IMR-90 (cell line): ENCODE data around the gene COL23A1. TPM values are rescaled to one million over a fixed set of nuclear protein-coding genes. Genes with fewer than 3 reads are reported as not detected.

Source experiments
- ATAC-seq: fragments of 200-7000 bp; cut with Tn5 transposase; 2 replicates; pipeline ENCODE4 v1.9.1; 2020; ENCODE audit warnings: low read depth, mild to moderate bottlenecking, moderate library complexity
- BruUV-seq: library from RNA; stranded (reverse); fragments of 400-500 nt; replicated peaks from 2 replicates; lab custom pipeline; 2021; lab: Mats Ljungman, UMichigan
- CTCF ChIA-PET: fragments of 300-600 bp; formaldehyde crosslinking; extraction: SDS; loops from one replicate; lab custom pipeline; 2021; ENCODE audit warnings: antibody characterized with exemption; lab: Yijun Ruan, JAX
- POLR2A ChIA-PET: fragments of 300-600 bp; sonication (Branson Sonifier 250); formaldehyde crosslinking; loops from one replicate; lab custom pipeline; 2022; ENCODE audit warnings: antibody characterized with exemption; ENCODE audit not compliant: unreplicated experiment; lab: Charles Lee
- DNase-seq: peaks from one replicate; pipeline ENCODE4 v3.0.0; 2013
- H2AFZ ChIP-seq: replicated peaks from 2 replicates; pipeline ENCODE3; 2013; ENCODE audit warnings: low read length, mild to moderate bottlenecking; ENCODE audit not compliant: poor library complexity
- H2AK5ac ChIP-seq: 2 replicates; pipeline ENCODE4 v1.6.1; 2013; ENCODE audit warnings: low read depth, low read length, inconsistent platforms
- H2AK9ac ChIP-seq: replicated peaks from 2 replicates; pipeline ENCODE3; 2013; ENCODE audit warnings: mild to moderate bottlenecking, low read depth, low read length, moderate library complexity; ENCODE audit not compliant: poor library complexity
- H2BK120ac ChIP-seq: 2 replicates; pipeline ENCODE4 v1.6.1; 2013; ENCODE audit warnings: low read depth, low read length, inconsistent platforms
- H2BK15ac ChIP-seq: 3 replicates; pipeline ENCODE4 v1.6.1; 2013; ENCODE audit warnings: low read depth, low read length, inconsistent platforms
- H2BK20ac ChIP-seq: 2 replicates; pipeline ENCODE4 v1.6.1; 2013; ENCODE audit warnings: low read depth, mild to moderate bottlenecking, inconsistent platforms, low read length, moderate library complexity
- H2BK5ac ChIP-seq: 2 replicates; pipeline ENCODE4 v1.6.1; 2013; ENCODE audit warnings: mild to moderate bottlenecking, low read depth, low read length, inconsistent platforms; ENCODE audit not compliant: poor library complexity, severe bottlenecking
- H3K14ac ChIP-seq: replicated peaks from 2 replicates; pipeline ENCODE4 v1.6.1; 2013; ENCODE audit warnings: low read depth, low read length, inconsistent platforms
- H3K18ac ChIP-seq: 2 replicates; pipeline ENCODE4 v1.6.1; 2013; ENCODE audit warnings: low read depth, low read length, control low read depth
- H3K23ac ChIP-seq: 2 replicates; pipeline ENCODE4 v1.6.1; 2013; ENCODE audit warnings: low read depth, low read length, inconsistent platforms
- H3K27ac ChIP-seq: 2 replicates; pipeline ENCODE4 v1.5.1; 2013; ENCODE audit warnings: mild to moderate bottlenecking, control low read depth, low read length; ENCODE audit not compliant: insufficient read depth
- H3K27me3 ChIP-seq: 2 replicates; pipeline ENCODE4 v1.6.1; 2013; ENCODE audit warnings: low read length; ENCODE audit not compliant: control insufficient read depth, insufficient read depth
- H3K36me3 ChIP-seq: 2 replicates; pipeline ENCODE4 v1.6.1; 2013; ENCODE audit warnings: low read length, mixed read lengths; ENCODE audit not compliant: control insufficient read depth, insufficient read depth
- H3K4ac ChIP-seq: 2 replicates; pipeline ENCODE4 v1.6.1; 2013; ENCODE audit warnings: low read depth, low read length, inconsistent platforms
- H3K4me1 ChIP-seq: 2 replicates; pipeline ENCODE4 v1.6.1; 2013; ENCODE audit warnings: low read length, mixed read lengths; ENCODE audit not compliant: control insufficient read depth, insufficient read depth
- H3K4me2 ChIP-seq: 2 replicates; pipeline ENCODE4 v1.6.1; 2013; ENCODE audit warnings: low read depth, mild to moderate bottlenecking, control low read depth, low read length, moderate library complexity
- H3K4me3 ChIP-seq: 2 replicates; pipeline ENCODE4 v1.5.1; 2013; ENCODE audit warnings: low read depth, mild to moderate bottlenecking, control low read depth, low read length, moderate library complexity; ENCODE audit not compliant: insufficient read depth
- H3K56ac ChIP-seq: 2 replicates; pipeline ENCODE4 v1.6.1; 2013; ENCODE audit warnings: low read length, inconsistent platforms; ENCODE audit not compliant: insufficient read depth; ENCODE audit errors: extremely low read depth
- H3K79me1 ChIP-seq, 2 experiments: 2 replicates each; pipeline ENCODE4 v1.6.1; 2013; ENCODE audit warnings: low read length in 2 of 2, inconsistent platforms in 1 of 2, low read depth in 1 of 2
- H3K9ac ChIP-seq: 2 replicates; pipeline ENCODE4 v1.6.1; 2013; ENCODE audit warnings: low read depth, low read length, control low read depth
- H3K9me1 ChIP-seq: 2 replicates; pipeline ENCODE4 v1.6.1; 2013; ENCODE audit warnings: low read length, inconsistent platforms; ENCODE audit not compliant: insufficient read depth
- H3K9me3 ChIP-seq: 2 replicates; pipeline ENCODE4 v1.6.1; 2013; ENCODE audit warnings: low read length; ENCODE audit not compliant: control insufficient read depth, insufficient read depth
- H4K20me1 ChIP-seq: 2 replicates; pipeline ENCODE4 v1.6.1; 2013; ENCODE audit warnings: low read length, inconsistent platforms; ENCODE audit not compliant: insufficient read depth
- H4K5ac ChIP-seq: 2 replicates; pipeline ENCODE4 v1.6.1; 2013; ENCODE audit warnings: mild to moderate bottlenecking, low read depth, low read length, control low read depth
- H4K8ac ChIP-seq, 2 experiments: 2 replicates each; pipeline ENCODE4 v1.6.1; 2013; ENCODE audit warnings: low read depth in 2 of 2, low read length in 2 of 2, control low read depth in 1 of 2, inconsistent platforms in 1 of 2
- H4K91ac ChIP-seq: 2 replicates; pipeline ENCODE4 v1.6.1; 2013; ENCODE audit warnings: low read depth, low read length, inconsistent platforms; ENCODE audit not compliant: insufficient read depth
- CHD1 ChIP-seq: IDR thresholded peaks from 2 replicates; pipeline ENCODE4 v1.6.1; 2012; ENCODE audit warnings: low read depth, low read length, improper control_type of control experiment
- MAFK ChIP-seq: IDR thresholded peaks from 2 replicates; pipeline ENCODE4 v1.6.1; 2012; ENCODE audit warnings: low read depth, low read length, improper control_type of control experiment
- MAZ ChIP-seq: IDR thresholded peaks from 2 replicates; pipeline ENCODE4 v1.6.1; 2012; ENCODE audit warnings: low read depth, mild to moderate bottlenecking, low read length, improper control_type of control experiment, moderate library complexity, borderline replicate concordance
- NFE2L2 ChIP-seq: fragments of 150-350 bp; IDR thresholded peaks from 2 replicates; pipeline ENCODE4 v1.6.1; 2016; ENCODE audit warnings: low read depth, mild to moderate bottlenecking, low read length
- WGBS, 2 experiments: methylation state at CpG; one replicate each; pipeline versions ENCODE4 v1.1.5 to v1.1.7; 2013; ENCODE audit warnings: missing lambda C conversion rate in 2 of 2; ENCODE audit not compliant: insufficient read length in 1 of 2; ENCODE audit errors: extremely low coverage in 2 of 2; 5-methylcytosine and 5-hydroxymethylcytosine counted together
- dilution Hi-C: fragments of 300-500 bp; cut with HindIII; formaldehyde crosslinking; loops from one replicate; pipeline ENCODE4 v1.14.3; 2018; ENCODE audit warnings: low sequenced_read_pairs; ENCODE audit not compliant: unreplicated experiment
- in situ Hi-C: fragments of 300-500 bp; cut with MboI; formaldehyde crosslinking; loops from 3 replicates; pipeline ENCODE4 v1.14.3; 2019; ENCODE audit warnings: low sequenced_read_pairs, inconsistent platforms, mixed read lengths
- intact Hi-C: fragments of 100-400 bp; cut with micrococcal nuclease; formaldehyde crosslinking; loops from 2 replicates; pipeline ENCODE4 v1.10.0; 2022
- polyA plus RNA-seq, 3 experiments: library from polyadenylated mRNA; depleted of rRNA; stranded (reverse); fragments of >200 nt; gene quantifications; 2 replicates each; pipeline ENCODE4 v1.2.3, GENCODE V29; 2012; ENCODE audit warnings: low replicate concordance in 1 of 3
- total RNA-seq: library from RNA; depleted of rRNA; stranded (reverse); fragments of >200 nt; gene quantifications from 2 replicates; pipeline ENCODE4 v1.2.3, GENCODE V29; 2012
- TF ChIP-seq, protein P1 (sequence below): conservative IDR thresholded peaks from 2 replicates; pipeline ENCODE4 v1.5.1; 2012; ENCODE audit warnings: mild to moderate bottlenecking, low read depth, low read length, improper control_type of control experiment

Gene COL23A1
- total and polyA plus RNA-seq, 2 of the 4 experiments (the other 2 are of a cell fraction) = not detected

DNA sequence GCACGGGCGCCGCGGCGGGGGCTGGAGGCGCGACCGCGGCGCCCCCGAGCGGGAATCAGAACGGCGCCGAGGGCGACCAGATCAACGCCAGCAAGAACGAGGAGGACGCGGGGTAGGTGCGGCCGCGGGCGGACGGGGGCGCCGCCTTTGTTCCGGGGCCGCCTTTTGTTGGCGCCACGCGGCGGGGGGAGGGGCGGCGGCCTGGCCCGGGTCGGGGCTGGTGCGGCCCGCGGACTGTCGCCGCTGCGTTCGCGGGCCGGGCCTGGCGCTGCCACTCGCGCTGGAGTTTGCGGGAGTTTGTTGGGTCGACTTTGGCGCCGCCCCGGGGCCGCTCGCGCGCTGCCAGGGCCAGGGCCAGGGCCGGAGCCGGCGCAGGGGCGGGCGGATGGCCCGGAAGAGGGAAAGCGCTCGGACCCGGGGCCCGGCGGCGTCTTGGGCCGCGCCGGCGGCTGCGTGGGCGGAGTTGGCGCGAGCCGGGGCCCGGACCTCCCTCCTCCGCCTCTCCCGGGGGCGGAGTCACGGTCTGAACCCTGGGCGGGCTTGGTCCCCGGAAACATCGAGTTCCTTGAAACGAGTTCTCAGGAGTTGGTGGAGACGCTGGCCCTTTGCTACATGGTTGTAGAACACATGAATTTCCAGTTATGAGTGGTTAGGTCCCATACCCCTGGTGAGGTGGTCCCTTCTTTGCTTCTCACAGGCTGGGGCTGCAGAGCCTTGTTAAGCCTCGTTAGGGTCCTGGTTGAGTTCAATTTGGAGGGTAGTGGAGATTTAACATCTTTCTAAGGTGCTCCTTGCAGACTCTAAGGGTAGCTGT lies 385.1 kb downstream of the COL23A1 start:
- Histone ChIP-seq H3K56ac (no peak overlapping the region), H3K4me3 (peak overlapping the region; percentile 70), H3K4me1 (peaks cover 11% of the 10 kb centered on the region), H4K91ac (no peak overlapping the region; the same call in 1 of the 2 replicates), H2AFZ (peak overlapping the region; percentile 95), H2AK5ac (no peak overlapping the region; the same call in 1 of the 2 replicates), H3K27ac (peak overlapping the region; percentile 54; the same call in 1 of the 2 replicates), H4K20me1 (peaks cover 49% of the 10 kb centered on the region), H2BK120ac (no peak overlapping the region), H2AK9ac (peak overlapping the region; percentile 99), H4K5ac (no peak overlapping the region), H3K9ac (peak overlapping the region; percentile 51), H3K18ac (no peak overlapping the region), H3K9me3 (no peaks in the 10 kb centered on the region), H2BK20ac (no peak overlapping the region), H3K27me3 (no peaks in the 10 kb centered on the region), H3K36me3 (peaks cover 38% of the 10 kb centered on the region), H2BK15ac (no peak overlapping the region), H3K9me1 (peaks cover 23% of the 10 kb centered on the region), H3K79me1 (peaks cover 15 to 52% of the 10 kb centered on the region in 2 experiments; a peak in 3 of 4 replicates), H3K23ac (peak overlapping the region; percentile 1; the same call in 1 of the 2 replicates), H2BK5ac (peak overlapping the region; percentile 38), H3K4ac (no peak overlapping the region; the same call in 1 of the 2 replicates), H3K14ac (peak overlapping the region; percentile 11; the same call in 1 of the 2 replicates), H3K4me2 (peak overlapping the region; percentile 84), H4K8ac (no peak overlapping the region)
- WGBS, 2 experiments = 2% methylated on average over 43 of the region's 90 CpGs; no CpG with 5 or more reads in 1 of the 2 experiments
- intact Hi-C loops (loop anchor here (1.0 kb wide), 1 partner anchor 27 kb away; the partner anchor contains the start of gene PHYKPL), dilution Hi-C loops (no loop called here), in situ Hi-C loops (no loop called here)
- ChIA-PET CTCF (interaction anchor here (1.3 to 1.4 kb wide), 2 partner anchors 8 to 129 kb away, joined by 3 to 5 read pairs; no protein-coding TSS in a partner anchor), POLR2A (no interaction called here)
- BruUV-seq = no TSS peak
- ATAC-seq (peak; percentile 74), DNase-seq (peak; percentile 62)
- TF ChIP-seq MAFK = no peak
- TF ChIP-seq, protein P1, sequence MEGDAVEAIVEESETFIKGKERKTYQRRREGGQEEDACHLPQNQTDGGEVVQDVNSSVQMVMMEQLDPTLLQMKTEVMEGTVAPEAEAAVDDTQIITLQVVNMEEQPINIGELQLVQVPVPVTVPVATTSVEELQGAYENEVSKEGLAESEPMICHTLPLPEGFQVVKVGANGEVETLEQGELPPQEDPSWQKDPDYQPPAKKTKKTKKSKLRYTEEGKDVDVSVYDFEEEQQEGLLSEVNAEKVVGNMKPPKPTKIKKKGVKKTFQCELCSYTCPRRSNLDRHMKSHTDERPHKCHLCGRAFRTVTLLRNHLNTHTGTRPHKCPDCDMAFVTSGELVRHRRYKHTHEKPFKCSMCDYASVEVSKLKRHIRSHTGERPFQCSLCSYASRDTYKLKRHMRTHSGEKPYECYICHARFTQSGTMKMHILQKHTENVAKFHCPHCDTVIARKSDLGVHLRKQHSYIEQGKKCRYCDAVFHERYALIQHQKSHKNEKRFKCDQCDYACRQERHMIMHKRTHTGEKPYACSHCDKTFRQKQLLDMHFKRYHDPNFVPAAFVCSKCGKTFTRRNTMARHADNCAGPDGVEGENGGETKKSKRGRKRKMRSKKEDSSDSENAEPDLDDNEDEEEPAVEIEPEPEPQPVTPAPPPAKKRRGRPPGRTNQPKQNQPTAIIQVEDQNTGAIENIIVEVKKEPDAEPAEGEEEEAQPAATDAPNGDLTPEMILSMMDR = no peak
- TF ChIP-seq NFE2L2 = no peak
- peak; percentile 80; the same call in 1 of the 2 replicates for TF ChIP-seq MAZ
- TF ChIP-seq CHD1 = no peak
